HG03439 (cell line): ENCODE results near the gene FAM219A.
"Not testable (repeated sequence)": the region's sequence is repeated elsewhere in the genome, so short reads cannot be mapped to it uniquely, and the experiment has no call there.

Experiments
- ATAC-seq: cut with Tn5 transposase; IDR thresholded peaks from one replicate; pipeline ENCODE4 v1.9.1; 2021; ENCODE audit warnings: mild to moderate bottlenecking, moderate library complexity; ENCODE audit not compliant: unreplicated experiment

The FAM219A gene

DNA sequence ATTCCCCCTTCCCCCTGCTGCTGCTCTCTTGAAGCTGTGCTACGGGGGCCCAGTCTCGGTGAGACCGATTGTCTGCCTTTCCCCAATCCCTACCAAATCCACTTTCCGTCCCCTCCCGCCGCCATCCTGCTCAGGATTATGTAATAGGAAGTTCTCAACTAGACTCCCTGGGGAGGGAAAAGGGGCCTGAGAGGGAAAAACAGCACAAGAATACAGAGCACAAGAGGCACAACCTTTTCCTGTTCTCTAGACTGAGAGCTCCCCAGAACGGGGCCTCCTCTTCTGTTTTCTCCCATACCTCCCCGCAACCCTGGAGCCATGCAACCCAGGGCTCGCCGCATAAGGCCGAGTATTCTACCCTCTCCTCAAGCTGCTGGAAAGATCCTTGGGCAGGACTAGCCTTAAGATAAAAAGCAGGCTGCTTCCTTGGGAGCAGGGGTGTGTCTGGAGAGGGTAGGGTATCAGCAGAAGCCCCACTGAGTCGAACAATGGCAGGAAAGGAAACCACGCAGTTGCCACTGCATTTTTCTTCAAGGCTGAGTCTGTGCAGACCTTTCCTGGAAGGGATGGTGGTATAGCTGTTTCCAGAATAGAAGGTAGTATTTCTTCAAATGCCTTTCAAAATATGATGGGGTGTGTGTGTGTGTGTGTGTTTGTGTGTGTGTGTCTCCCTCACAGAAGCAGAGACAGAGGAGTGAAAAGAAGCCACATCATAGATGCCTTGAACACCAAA, 94.6 kb downstream of the FAM219A start:
- no peak for ATAC-seq

DNA sequence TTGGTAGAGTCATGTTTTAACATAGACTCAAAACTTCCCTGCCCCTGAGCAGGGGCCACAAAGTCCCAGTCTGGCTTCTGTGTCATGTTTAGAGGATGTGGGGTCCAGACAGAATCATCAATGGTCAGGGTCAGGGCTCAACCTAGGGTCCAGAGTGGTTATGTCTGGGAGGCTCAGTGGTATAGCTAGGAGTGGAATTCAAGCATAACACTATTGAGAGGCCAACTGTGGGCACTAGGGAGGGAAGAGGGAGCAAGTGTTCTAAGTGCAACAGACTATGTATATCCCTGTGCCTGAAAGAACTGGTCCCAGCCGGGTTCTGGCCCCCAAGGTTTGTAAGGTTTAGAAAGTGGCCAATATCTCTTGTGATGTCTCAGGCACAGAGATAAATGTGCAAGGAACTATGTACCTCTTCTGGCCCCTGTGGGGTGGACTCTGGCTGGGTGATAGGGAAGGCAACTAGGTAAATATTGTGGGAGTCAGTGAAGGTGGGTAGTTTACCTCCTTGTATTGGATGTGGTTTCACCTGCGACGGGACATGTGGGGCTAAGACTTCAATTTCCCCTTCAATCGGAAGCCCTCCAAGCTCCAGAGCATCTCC, 95.7 kb downstream of the FAM219A start:
- no peak for ATAC-seq

DNA sequence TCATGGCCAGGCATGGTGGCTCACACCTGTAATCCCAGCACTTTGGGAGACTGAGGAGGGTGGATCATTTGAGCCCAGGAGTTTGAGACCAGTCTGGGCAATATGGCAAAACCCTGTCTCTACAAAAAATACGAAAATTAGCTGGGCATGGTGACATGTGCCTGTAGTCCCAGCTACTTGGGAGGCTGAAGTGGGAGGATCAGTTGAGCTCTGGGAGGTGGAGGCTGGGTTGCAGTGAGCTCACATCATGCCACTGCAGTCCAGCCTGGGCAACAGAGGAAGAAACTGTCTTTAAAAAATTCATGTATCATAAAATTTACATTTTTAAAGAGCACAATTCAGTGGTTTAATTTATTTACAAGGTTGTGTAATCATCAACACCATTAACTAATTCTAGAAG, 105.4 kb downstream of the FAM219A start:
- ATAC-seq, result not testable (repeated sequence)

DNA sequence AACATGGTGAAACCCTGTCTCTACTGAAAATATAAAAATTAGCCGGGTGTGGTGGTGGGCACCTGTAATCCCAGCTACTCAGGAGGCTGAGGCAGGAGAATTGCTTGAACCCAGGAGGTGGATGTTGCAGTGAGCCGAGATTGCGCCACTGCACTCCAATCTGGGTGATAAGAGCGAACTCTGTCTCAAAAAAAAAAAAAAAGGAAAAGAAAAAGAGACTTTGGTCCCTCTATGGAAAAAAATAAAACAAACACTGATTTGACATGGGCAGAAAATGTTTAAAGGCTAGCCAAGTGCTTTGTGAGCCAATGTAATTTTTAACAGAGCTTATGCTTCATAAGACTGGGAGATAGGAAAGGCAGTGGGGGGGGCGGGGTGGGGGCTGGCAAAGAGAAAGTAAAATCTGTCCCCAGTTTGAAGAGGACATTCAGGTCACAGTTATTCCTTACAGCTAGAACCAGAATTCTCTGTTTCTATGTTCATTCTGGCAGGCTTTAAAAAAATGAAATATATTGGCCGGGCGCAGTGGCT, 106.2 kb downstream of the FAM219A start:
- ATAC-seq, result not testable (repeated sequence)

DNA sequence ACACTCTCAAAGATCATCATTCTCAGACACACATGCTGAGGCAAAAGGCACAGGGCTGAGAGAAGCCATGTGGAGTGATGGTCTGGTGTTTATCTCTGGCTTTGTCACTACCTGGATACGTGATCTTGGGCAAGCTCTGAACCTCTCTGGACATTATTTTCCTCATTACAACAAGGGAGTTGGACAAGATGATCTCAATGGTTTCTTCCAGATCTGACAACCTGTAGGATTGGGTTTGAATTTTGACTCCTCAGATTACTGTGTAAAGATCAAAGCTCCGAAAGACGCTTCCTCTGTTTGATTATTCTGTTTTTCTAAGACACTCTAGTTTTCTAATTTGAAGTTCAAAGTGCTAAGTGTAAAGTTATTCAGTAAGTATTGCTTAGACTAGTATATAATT, 109.0 kb downstream of the FAM219A start:
- ATAC-seq, result no peak
